Measurements from ENCODE around the gene FOXL2. TPM values are rescaled to one million over a fixed set of nuclear protein-coding genes. Genes with fewer than 3 reads are reported as not detected.

Gene FOXL2
- total RNA-seq, 4 donors from 2014 or later: not detected

DNA sequence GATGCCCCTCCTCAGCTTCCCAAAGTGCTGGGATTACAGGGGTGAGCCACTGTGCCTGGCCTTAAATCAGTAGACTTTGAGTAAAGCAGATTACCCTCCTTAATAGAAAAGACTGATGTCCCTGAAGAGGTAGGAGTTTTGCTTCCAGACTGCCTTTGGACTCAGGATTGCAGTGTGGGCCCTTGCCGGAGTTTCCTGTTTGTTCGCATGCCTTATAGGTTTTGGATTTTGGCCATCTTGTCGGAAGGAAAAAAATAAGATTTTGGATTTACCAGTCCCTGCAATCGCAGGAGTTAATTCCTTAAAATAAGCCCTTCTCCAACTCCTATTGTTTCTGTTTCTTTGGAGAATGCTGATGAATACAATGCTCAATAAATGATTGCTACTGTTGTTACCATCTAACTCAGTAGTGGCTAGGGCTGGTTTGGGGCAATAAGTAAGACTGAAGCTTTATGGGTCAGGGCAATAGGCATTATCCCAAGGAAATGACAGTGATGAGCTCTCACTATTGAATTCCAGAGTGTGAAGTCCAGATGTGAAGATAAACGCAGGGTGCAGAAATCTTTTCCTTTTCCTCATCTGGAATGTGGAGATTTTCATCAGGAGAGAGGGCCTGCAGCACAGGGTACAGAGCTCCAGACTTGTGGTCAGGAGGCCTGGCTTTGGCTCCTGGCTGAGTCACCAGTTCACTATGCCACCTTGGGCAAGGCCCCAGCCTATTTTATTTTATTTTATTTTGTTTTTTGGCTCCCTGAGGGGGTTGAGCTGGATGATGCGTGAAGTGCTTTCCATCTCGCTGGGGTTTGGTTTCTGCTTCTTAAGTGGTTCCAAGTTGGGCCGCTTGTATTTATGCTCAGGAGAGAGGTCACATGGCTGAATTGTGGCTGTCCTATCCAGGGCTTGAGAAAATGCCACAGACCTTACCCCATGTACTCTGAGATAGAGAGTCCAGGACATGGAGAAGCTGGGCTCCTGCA is 25.3 kb downstream of the FOXL2 start:
- no peaks in the 10 kb centered on the region for H3K27me3 ChIP-seq
- H3K4me1 ChIP-seq: peaks cover 11 to 24% of the 10 kb centered on the region in 2 donors
- 69 to 71% methylated on average over 8 of the region's 8 CpGs for WGBS, 2 donors
- no peak overlapping the region for H3K4me3 ChIP-seq (replicated peaks in 1 of 3)
- H3K27ac ChIP-seq: peak overlapping the region; percentile 84 to 88 (median 86)
- H3K36me3 ChIP-seq: no peaks in the 10 kb centered on the region
- intact Hi-C loops (cut with DNase I): loop anchor here (10.0 kb wide), 1 partner anchor 597 kb away; the partner anchor contains the start of gene NME9
- TF ChIP-seq, protein P1, sequence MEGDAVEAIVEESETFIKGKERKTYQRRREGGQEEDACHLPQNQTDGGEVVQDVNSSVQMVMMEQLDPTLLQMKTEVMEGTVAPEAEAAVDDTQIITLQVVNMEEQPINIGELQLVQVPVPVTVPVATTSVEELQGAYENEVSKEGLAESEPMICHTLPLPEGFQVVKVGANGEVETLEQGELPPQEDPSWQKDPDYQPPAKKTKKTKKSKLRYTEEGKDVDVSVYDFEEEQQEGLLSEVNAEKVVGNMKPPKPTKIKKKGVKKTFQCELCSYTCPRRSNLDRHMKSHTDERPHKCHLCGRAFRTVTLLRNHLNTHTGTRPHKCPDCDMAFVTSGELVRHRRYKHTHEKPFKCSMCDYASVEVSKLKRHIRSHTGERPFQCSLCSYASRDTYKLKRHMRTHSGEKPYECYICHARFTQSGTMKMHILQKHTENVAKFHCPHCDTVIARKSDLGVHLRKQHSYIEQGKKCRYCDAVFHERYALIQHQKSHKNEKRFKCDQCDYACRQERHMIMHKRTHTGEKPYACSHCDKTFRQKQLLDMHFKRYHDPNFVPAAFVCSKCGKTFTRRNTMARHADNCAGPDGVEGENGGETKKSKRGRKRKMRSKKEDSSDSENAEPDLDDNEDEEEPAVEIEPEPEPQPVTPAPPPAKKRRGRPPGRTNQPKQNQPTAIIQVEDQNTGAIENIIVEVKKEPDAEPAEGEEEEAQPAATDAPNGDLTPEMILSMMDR (IDR thresholded peaks at IDR 0.05): no peak
- peak in 1 of 2 donors; percentile 32 for TF ChIP-seq POLR2A (IDR thresholded peaks at IDR 0.05)
- no peaks in the 10 kb centered on the region for H3K9me3 ChIP-seq
- DNase-seq: peak; percentile 86 to 87

DNA sequence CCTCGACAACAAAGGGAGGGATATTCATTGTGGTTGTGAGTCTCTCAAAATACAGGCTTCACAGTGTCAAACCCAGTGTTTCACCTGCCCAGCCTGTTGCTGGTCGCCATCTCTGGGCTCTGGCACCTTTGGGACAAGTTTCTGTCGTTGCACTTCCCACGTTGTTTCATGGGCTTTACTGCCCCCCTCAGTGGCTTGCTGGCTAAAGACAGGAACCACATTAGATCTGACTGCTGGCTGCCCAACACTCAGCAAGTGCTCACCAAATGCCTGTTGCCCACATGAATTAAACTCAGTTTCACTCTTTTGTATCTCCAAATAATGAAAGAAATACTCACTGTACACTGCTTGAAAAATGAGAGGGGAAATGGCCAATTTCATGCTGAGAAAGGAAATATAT is 27.6 kb downstream of the FOXL2 start:
- 46 to 70% methylated on average over 3 to 4 of the region's 4 CpGs for WGBS, 2 donors
- Histone ChIP-seq H3K9me3 (no peaks in the 10 kb centered on the region), H3K4me3 (replicated peaks in 1 of 3) (no peak overlapping the region), H3K36me3 (no peaks in the 10 kb centered on the region), H3K27me3 (no peaks in the 10 kb centered on the region), H3K27ac (no peak overlapping the region), H3K4me1 (peaks cover 17 to 42% of the 10 kb centered on the region in 2 donors)
- DNase-seq: no peak
- intact Hi-C loops (cut with DNase I): loop anchor here (5.0 to 10.0 kb wide), 3 partner anchors 85 to 322 kb away; partner anchors contain the start of gene PIK3CB
- TF ChIP-seq POLR2A (IDR thresholded peaks at IDR 0.05): no peak
- TF ChIP-seq, protein P1 (IDR thresholded peaks at IDR 0.05): no peak

- no peaks in the 10 kb centered on the region for H3K9me3 ChIP-seq
- no peak for TF ChIP-seq POLR2A (IDR thresholded peaks at IDR 0.05)
- TF ChIP-seq, protein P1 (IDR thresholded peaks at IDR 0.05): no peak
- WGBS, 2 donors: 55 to 61% methylated on average over 2 of the region's 2 CpGs
- intact Hi-C loops (cut with DNase I): loop anchor here (5.0 to 10.0 kb wide), 3 partner anchors 82 to 320 kb away; partner anchors contain the start of gene PIK3CB
- H3K4me3 ChIP-seq (replicated peaks in 1 of 3): no peak overlapping the region
- peak overlapping the region in 2 of 3 donors; percentile 93 to 95 for H3K27ac ChIP-seq
- no peaks in the 10 kb centered on the region for H3K36me3 ChIP-seq
- no peaks in the 10 kb centered on the region for H3K27me3 ChIP-seq
- DNase-seq: peak; percentile 82
- peaks cover 17 to 31% of the 10 kb centered on the region in 2 donors for H3K4me1 ChIP-seq
Observed at GRCh38 chr3:138916824-138917223, 30.1 kb downstream of the FOXL2 start.

DNA sequence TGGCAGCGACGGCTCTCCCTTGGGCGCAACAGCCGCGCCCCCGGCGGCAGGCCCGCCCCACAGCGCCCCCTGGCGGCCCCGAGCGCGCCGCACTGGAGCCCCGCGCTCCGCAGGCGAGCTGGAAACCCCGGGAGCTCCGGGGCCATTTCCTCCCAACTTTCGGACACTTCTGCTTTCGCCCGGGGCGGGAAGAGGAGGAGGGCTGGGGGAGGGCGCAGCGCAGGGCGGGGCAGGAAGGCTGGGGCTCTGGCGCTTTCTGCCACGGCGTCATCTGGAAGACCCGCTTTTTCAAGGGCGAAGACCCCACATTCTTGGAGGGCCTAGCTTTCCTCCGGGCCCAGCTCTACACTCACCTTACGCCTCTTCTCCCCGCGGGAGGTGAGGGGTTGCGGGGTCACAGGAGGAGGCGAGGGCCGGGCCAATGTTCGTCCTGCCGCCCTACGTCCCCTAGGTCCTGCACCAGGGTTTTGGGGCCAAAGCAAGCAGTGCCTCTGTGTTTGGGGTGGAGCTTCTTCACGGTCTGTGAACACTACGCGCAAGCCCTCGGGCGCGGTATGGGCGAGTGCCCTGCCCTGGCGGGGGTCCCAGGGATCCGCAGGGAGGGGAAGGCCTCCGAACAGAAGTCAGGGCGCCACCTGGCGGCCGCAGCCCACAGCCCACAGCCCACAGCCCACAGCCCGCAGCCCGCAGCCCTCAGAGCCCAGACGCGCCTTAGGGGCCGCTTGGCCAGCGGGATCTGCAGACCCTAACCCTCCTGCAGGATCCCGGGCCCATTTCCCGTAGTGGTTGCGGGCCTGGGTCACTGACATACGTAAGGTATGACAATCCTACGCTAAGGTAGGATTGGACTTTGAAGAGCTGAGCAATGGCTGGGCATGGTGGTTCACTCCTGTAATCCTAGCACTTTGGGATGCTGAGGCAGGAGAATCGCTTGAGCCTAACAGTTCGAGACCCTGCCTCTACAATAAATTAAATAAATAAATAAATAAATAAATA is 31.1 kb downstream of the FOXL2 start:
- Histone ChIP-seq H3K4me1 (peaks cover 11 to 22% of the 10 kb centered on the region in 2 donors), H3K4me3 (replicated peaks in 1 of 3) (peak overlapping the region in 2 of 3 donors; percentile 20 to 41), H3K27ac (peak overlapping the region; percentile 89 to 95 (median 93)), H3K9me3 (no peaks in the 10 kb centered on the region), H3K27me3 (no peaks in the 10 kb centered on the region), H3K36me3 (no peaks in the 10 kb centered on the region)
- peak; percentile 98 to 99 for DNase-seq
- 3 to 6% methylated on average over 38 to 44 of the region's 68 CpGs for WGBS, 2 donors
- TF ChIP-seq, protein P1 (IDR thresholded peaks at IDR 0.05): peak; percentile 83 to 96 (median 93)
- TF ChIP-seq POLR2A (IDR thresholded peaks at IDR 0.05): peak in 1 of 2 donors; percentile 70
- intact Hi-C loops (cut with DNase I): loop anchor here (5.0 to 10.0 kb wide), 3 partner anchors 81 to 318 kb away; partner anchors contain the start of gene PIK3CB

Measured in thyroid gland (tissue), 4 donors.